T1000 (cell line): ENCODE results near the gene GNB1.
"Not testable (repeated sequence)": the region's sequence is repeated elsewhere in the genome, so short reads cannot be mapped to it uniquely, and the experiment has no call there.

ENCODE experiments used
- DNase-seq: peaks from one replicate; lab custom pipeline; 2025; ENCODE audit warnings: mixed read lengths; lab: John Stamatoyannopoulos, UW

GNB1 gene

GRCh38 chr1:1738799-1739337 lies 152.0 kb downstream of the GNB1 start:
- DNase-seq, result not testable (repeated sequence)

GRCh38 chr1:1737675-1738590 lies 153.0 kb downstream of the GNB1 start:
- DNase-seq, result not testable (repeated sequence)
